HK-2 (cell line): ENCODE data around the gene CDC123.
"Not testable (repeated sequence)": the region's sequence is repeated elsewhere in the genome, so short reads cannot be mapped to it uniquely, and the experiment has no call there.

Source experiments
- DNase-seq: peaks from one replicate; pipeline ENCODE4 v3.0.0-alpha.2; 2018; ENCODE audit not compliant: unreplicated experiment

Gene CDC123

DNA sequence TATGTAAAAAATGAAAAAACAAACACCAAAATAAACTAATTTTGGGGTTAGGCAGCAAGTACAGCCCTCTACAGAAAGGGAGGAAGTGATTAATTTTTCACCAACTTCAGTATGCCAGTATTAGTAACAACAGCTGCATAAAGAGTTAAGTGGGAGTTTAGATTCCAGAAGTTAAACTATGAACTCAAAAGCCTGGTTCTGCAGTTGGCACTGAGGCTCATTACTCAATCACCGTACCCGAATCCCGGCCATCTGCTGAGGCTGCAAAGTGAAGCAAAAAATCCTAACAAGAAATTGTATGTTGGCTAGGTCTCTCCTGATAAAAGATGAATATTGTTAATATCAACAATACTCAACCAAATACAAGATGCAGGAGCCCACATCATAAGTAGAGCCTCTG, 4.3 kb upstream of the CDC123 start:
- no peak for DNase-seq

- DNase-seq = no peak
Observed at GRCh38 chr10:12193193-12193592, 2.8 kb upstream of the CDC123 start.

GRCh38 chr10:12194752-12195271, 1.2 kb upstream of the CDC123 start:
- DNase-seq = peak; percentile 21

GRCh38 chr10:12195281-12195602, 746 bp upstream of the CDC123 start:
- no peak for DNase-seq

DNA sequence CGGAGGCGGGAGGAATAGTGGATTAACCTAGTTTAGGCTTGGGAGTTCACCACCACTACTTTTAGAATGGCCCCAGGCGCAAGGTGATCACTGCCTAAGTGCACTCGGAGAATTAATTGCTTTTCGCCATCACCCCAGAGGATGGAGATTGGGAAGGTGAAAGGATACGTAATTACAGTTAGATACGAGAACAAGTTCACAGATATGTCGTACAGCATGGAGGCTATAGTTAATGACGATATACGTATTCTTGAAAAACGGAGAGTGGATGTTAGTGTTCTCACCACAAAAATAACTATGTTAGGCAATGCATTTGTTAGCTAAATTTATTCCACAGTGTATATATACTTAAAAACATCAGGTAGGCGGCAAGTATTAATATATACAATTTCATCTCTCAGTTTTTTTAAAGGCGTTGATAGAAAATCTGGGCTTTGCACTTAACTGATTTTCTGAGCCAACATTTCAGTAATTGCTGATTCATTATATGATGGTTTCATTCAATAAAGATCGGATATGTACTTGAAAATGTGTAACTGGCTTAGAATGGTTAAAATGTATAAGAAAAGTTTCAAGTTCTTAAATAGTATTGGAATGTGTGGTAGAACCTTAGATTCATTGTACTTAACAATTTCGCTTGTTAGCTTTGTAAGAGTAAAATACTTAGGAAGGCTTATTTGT, 683 bp downstream of the CDC123 start:
- no peak for DNase-seq

DNA sequence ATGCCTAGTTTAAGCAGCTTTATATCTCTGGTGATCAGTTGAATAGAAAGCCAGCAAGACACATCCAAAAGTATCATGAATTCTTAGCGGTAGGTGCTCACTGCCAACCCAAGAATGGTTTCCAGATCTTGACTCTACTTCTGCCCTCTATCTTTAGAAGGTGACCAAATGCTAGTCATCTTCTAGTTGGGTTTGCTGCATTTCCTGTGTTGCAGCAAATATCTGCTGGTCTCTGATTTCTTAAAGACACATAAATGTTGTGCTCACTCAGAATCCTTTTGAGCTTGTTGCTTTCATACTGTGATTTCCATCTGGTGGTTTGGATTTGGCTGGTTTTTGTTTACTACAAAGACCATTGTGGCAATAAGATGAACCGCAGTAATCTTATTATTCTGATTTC, 2.2 kb downstream of the CDC123 start:
- DNase-seq = no peak

DNA sequence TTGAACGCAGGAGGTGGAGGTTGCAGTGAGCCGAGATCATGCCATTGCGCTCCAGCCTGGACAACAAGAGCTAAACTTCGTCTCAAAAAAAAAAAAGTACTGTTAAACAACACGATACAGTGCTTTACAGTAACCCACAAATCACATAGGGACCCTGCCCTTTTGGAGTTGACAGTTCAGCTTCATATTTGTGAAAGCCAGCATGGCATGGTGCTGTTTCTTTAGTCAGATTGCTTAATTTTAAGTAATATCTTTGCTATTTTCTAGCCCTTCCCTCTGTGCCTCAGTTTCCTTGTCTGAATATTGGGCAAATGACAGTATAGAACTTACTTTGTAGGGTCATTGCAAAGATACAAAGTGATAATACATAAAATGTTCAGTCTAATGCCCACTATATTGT, 4.9 kb downstream of the CDC123 start:
- DNase-seq = no peak

GRCh38 chr10:12201543-12201942, 5.6 kb downstream of the CDC123 start:
- DNase-seq = no peak

DNA sequence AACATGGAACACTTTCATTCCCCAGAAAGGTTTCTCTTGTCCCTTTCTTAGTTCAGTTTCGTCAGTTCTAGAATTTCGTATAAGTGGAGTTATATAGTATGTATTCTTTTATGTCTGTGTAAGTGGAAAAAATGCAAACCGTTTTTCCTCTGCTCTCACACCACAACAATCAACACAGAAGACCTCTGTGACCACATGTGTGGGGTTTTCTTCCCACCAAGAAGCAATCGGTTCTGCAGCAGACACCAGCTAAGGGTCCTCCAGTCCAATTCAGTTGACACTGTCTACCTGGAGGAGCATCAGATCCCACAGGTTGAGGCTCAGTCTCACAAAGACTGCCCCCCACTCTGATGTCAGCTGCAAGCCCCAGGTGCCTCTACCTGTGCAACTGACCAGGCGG, 6.2 kb downstream of the CDC123 start:
- no peak for DNase-seq

DNA sequence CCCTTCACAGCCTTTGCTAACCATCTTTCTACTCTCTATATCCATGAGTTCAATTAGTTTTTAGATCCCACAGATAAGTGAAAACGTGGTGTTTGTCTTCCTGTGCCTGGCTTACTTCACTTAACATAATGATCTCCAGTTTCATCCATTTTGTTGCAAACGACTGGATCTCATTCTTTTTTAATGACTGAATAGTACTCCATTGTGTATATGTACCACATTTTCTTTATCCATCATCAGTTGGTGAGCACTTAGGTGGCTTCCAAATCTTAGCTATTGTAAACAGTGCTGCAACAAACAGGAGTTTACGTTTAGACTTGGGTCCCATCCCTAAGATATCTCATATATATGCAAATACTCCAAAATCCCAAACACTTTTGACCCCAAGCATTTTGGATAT, 9.1 kb downstream of the CDC123 start:
- no peak for DNase-seq

DNA sequence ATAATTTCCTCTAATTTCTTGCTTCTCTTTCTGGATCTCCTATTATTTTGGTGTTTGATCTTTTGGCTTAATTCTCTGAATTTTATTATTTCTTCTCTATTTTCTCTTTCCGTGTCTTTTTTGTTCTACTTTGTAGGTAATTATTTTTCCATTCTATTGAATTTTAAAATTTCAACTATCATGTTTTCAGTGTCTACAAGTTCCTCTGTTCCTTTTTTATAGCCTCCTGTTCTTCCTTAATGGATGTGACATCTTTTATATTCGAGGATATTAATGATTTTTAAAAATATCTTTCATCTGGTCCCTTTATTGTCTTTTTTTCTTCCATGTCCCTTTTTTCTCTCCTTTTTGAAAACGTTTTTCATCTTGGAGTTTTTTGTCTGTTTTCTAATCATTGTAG, 11.1 kb downstream of the CDC123 start:
- DNase-seq = no peak

DNA sequence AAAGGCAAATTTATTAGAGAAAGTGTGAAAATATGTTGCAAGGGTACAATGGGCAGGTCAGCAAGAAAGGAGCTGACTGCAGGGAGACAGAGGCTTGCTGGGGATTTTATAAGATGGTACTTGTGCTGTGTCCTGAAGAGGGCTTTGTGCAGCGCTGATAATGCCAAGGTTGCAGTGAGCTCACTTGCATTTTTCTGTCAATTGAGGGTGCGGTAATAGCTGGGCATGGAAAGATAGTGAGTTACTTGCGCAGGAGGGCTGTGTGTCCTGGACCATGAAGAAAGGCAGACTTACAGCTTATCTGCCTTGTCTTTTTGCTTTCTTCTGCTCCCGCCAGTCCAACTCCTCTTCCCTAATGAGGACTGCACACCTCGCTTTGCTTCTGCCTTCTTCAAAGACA, 12.5 kb downstream of the CDC123 start:
- no peak for DNase-seq

DNA sequence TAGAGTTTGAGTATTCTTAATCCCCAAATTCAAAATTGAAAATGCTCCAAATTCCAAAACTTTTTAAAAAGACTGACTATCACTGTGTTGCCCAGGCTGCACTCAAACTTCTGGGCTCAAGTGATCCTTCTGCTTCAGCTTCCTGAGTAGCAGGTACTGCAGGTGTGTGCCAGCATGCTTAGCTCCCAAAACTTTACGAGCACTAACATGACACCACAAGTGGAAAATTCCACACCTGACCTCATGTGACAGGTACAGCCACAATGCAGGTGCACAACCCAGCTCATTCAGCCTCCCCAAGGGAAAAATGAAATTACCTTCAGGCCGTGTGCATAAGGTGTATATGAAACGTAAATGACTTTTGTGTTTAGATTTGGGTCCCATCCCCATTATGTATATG, 16.5 kb downstream of the CDC123 start:
- DNase-seq = no peak

DNA sequence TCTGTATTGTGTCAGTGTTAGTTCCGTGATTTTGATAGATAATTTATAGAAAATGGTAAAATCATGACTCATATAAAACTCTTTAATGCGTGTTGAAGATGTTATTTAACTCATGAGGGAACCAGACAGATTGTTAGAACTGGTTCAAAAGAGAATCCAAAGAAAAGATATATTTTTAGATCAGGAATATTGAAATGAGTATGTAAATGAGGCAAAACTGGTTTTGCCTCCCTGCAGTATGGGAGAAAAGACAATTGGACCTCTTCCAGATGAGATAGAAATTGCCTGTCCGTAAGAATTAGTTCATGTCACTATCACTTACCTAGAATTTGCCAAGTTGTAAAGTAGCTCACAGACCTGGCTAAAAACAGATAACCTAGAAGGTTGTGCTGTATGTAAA, 17.6 kb downstream of the CDC123 start:
- DNase-seq = no peak

DNA sequence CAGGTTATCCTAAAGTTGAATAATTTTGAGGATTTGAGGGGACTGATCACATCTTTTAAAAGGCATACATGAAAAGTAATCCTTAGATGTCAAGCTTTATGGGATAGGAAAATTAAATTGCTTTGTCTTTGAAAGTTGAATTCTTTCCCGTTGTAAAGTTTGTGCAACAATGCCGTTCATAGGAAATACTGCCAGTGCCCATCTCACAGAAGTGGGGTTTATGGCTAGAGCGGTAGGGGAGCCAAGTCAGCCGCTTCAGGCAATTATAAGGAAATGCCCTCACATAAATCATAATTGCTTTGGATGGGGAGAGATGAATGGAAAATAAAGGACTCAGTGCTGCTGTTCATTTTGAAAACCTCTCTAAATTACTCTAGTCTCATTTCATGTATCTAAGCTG, 18.1 kb downstream of the CDC123 start:
- no peak for DNase-seq

DNA sequence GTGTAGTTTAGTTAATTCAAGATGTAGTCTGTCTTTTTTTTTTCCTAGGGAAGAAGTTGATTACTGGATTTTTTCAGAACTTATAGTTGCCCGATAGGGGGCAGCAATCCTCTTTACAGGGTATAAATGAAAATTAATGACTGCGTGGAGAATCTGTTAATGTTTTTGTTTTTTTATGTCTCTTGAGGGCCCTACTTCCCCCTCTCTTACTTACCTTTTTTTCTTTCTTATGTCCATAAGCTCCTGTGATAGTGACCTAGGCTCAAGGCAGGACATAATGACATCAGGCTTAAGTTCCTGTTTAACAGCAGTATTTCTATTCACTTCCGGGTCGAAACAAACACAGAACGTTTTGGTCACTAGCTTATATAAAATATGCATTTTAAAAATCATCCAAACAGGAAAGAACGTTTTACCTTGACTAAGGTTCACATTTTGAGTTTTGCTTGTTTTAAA, 18.8 kb downstream of the CDC123 start:
- no peak for DNase-seq

GRCh38 chr10:12218991-12219390, 23.0 kb downstream of the CDC123 start:
- no peak for DNase-seq

DNA sequence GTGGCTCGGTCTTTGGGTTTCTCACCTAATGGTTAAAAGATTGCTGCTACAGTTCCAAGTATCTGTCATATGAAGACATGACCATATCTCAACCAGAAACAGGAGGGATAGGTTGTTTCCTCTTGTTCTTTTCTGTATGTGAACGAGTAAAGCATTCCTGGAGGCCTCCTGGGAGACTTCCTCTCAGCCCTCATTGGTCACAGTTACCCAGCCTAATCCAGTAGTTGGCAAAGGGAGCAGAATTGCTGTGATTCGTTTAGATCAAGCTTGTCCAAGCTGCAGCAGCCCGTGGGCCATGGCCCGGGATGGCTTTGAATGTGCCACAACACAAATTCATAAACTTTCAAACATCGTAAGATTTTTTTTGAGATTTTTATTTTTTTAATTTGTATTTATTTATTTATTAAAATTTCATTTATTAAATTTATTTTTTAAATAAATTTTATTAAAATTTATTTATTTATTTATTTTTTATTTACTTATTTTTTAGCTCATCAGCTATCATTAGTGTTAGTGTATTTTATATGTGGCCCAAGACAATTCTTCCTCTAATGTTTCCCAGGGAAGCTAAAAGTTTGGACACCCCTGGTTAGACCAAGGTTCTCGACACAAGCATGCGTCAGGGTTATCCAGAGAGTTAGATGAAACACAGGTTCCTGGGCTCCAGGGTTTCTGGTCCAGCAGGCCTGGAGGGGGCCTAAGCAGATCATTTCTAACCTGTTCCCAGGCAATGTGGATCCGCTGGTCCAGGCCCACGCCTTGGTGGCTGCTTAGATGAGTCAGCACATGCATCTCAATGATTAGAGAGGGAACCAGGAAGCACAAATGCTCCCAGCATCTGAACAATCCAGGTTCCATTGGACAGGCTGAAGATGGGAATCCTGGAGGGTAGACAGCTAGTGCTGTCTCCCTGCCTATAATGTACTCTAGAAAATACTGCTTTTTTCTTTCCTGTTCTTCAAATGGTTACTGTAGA, 25.6 kb downstream of the CDC123 start:
- DNase-seq = peak; percentile 16

- DNase-seq = no peak
Observed at GRCh38 chr10:12225444-12225843, 29.5 kb downstream of the CDC123 start.

DNA sequence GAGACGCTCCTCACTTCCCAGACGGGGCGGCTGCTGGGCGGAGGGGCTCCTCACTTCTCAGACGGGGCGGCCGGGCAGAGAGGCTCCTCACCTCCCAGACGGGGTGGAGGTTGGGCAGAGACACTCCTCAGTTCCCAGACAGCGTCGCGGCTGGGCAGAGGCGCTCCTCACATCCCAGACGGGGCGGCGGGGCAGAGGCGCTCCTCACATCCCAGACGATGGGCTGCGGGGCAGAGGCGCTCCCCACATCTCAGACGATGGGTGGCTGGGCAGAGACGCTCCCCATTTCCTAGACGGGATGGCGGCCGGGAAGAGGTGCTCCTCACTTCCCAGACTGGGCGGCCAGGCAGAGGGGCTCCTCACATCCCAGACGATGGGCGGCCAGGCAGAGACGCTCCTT, 30.4 kb downstream of the CDC123 start:
- DNase-seq = not testable (repeated sequence)

DNA sequence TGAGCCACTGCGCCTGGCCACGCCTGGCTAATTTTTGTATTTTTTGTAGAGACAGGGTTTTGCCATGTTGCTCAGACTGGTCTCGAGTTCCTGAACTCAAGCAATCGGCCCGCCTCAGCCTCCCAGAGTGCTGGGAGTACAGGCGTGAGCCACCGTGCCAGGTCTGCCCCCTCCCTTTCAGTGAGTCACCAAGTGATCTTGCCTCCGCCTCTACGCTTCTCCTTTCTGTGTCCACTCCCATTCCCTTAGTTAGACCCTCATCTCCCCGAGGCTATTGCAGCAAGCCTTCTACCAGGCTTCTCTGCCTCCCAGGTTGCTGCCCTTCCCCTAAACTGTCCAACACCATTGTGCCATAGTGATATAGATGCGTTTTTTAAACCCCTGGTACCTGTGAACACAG, 32.9 kb downstream of the CDC123 start:
- DNase-seq = no peak

DNA sequence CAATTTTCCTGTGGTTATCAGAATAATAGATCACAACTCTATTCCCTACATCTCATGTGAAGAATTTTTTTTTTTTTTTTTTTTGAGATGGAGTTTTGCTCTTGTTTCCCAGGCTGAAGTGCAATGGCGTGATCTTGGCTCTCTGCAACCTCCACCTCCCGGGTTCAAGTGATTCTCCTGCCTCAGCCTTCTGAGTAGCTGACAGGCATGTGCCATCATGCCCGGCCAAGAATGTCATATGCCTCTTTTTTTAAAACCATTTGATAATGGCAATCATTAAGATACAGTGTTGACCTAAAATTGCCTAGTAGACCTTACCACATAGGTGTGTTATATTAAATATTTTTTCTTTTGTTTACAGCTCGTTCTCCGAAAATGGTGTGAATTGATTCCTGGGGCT, 38.7 kb downstream of the CDC123 start:
- not testable (repeated sequence) for DNase-seq

- no peak for DNase-seq
Observed at GRCh38 chr10:12235116-12235694, 39.2 kb downstream of the CDC123 start.
